CD4-positive, alpha-beta T cell treated with Interleukin-17A for 4 hours (primary cell): ENCODE results near the gene EVI5L.
"Not testable (repeated sequence)": the region's sequence is repeated elsewhere in the genome, so short reads cannot be mapped to it uniquely, and the experiment has no call there.

Source experiments
- DNase-seq: peaks from one replicate; pipeline ENCODE4 v3.0.0-alpha.2; 2020; ENCODE audit warnings: mixed read lengths

Gene EVI5L

DNA sequence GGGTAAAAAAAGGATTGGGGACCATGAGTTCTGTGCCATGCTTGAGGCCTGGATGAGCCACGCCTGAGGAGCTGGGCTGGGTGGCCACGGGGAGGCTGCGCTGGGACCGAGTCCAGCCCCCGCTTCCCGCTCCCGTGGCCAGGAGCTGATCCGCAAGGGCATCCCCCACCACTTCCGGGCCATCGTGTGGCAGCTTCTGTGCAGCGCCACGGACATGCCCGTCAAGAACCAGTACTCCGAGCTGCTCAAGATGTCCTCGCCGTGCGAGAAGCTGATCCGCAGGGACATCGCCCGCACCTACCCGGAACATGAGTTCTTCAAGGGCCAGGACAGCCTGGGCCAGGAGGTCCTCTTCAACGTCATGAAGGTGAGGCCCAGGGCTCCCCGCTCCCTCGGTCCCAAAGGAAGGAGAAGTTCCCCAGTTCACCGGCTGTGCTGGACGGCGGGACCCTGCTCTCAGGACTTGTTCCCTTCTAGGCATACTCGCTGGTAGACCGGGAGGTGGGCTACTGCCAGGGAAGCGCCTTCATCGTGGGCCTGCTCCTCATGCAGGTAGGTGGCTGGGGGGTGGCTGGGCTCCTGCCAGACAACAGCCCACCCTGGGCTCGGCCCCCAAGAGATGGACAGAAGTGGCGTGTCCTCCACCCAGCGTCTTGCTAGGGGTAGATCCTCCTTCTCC is 18.9 kb downstream of the EVI5L start:
- DNase-seq = no peak

DNA sequence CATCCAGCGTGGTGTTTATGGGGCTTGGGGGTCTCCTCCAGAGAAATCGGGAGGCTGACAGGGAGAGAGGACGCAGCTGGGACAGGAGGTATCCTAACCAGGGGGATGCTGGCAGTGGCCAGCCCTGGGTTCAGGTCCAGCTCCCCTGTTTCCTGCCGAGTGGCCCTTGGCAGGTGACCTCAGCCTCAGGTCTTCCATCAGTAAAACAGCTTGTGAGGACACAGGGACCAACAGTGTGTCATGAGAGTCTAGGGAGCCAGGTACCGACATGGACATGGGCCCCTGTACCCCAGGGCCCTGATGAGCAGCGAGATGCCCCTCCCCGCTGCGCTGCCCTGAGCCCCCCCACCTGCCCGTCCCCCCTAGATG is 19.6 kb downstream of the EVI5L start:
- no peak for DNase-seq

DNA sequence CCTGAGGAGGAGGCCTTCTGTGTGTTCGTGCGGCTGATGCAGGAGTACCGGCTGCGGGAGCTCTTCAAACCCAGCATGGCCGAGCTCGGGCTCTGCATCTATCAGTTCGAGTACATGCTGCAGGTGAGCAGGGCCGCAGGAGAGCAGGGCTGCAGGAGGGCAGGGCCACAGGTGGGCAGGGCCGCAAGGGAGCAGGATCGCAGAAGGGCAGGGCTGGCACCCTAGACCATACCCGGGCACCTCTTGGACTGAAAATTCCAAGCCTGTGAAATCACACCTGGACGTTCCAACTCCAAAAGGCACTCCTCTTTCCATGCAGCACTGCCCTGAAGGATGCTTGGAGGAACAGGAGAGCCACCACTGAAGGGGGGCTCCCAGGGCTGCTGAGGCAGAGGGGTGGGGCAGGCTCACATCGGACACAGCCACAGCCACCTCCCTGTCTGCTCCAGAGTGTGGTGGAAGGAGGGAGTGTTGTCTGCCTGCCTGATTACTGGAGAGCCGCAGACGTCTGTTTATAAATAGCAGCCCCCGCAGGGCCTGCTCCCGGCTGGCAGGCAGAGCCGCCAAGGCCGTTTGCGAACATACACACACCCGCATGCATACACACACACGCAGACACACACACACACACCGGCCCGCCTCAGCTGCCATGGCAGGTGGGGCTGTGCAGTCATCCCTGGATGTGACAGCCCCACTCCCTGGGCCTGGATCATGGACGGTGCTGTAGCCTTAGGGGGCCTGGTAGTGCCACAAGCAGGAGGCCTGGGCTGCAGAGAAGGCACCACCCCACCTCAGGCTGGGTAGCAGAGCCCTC is 20.2 kb downstream of the EVI5L start:
- DNase-seq = no peak

DNA sequence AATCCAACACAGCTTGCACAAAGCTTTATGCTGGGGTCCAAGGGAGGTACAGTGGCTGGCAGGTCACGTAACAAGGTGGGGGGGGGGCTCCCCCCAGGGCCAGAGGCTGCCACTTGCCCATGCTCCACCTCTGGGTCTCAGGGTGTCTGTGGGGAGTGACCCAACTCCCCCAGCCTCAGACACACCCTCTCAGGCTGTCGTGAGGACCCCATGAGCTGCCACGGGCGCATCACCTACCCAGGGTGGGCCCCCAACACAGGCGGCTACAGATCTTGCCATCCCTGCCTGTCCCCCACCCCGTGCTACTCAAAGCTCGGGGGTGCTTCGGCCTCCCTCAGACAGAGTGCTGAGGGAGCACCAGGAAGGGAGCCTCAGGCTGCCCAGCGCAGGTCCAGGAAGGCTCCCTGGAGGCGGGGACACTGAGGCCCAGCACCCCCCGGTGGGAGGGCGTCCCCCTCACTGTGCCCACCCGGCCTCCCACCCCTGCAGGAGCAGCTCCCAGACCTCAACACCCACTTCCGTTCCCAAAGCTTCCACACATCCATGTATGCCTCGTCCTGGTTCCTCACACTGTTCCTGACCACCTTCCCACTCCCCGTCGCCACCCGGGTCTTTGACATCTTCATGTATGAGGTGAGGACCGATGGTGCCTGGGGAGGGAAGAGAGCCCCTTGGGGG is 21.1 kb downstream of the EVI5L start:
- no peak for DNase-seq

DNA sequence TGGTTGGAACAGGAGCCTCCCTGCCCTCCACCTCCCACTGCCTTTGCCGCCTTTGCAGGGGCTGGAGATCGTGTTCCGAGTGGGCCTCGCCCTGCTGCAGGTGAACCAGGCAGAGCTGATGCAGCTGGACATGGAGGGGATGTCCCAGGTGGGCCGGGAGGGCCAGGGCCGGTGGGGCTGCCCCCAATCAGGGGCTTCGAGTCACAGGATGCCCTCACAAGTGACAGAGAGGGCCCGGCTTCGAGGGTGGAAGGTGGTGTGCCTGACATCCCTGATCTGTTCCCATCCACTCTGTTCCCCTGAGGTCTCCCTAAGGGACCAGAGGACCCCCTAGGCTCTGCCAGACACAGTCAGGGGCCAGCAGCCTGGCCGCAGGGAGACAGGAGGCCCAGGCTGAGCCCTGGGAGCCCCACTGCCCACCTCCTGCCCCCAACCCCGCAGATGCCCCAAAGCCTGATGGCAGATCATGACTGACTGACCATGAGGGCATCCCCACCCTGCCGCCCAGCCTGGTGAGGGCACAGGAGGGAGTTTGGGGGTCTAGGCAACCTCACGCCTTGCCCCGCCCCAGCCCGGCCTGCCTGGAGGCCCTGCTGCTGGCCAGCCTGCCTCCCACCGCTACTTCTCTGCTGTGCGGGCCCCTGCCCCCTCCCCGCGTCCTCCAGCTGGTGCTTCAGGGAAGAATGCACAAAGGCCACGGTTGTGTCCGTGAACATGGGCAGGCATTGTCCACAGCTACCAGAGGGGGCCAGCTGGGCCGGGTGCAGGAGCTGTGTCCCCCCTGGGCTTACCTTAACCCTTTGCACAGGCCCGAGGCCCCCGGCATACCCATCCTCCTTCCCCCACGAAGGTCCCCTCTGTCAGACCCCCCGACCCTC is 21.8 kb downstream of the EVI5L start:
- no peak for DNase-seq

DNA sequence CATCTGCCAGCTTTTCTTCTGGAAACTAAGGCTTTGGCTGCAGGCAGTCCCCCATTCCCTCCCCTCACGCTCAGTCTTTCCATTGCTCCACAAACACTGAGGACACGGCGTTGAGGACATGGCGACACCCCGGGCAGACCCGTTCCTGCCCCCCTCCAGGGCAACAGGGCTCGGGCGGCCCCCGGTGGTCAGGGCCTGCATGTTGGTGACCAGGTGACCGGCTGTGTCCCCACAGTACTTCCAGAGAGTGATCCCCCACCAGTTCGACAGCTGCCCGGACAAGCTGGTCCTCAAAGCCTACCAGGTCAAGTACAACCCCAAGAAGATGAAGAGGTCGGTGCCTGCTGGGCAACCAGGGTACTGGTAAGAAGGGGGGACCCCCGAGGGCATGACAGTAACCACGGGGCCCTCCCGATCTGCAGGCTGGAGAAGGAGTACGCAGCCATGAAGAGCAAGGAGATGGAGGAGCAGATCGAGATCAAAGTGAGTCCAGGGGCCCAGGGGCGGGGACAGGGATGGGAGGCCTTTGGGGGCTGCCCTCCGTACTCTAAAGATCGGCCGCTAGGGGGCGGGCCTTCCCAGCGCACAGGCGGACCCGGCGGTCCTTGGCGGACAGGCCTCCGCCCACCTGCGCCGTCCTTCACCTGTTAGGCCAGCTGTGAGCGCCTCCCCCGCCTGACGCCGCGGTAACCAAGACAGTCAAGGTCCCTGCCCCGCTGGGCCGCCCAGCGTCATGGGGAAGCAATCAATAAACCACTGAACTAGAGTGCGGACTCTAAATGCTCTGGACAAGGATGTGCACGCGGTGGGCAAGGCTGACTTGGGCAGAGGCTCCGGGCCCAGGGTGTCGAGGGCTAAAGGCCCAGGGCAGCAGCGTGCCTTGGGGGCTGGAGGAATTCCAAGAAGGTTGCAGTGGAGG is 23.1 kb downstream of the EVI5L start:
- peak; percentile 79 for DNase-seq

DNA sequence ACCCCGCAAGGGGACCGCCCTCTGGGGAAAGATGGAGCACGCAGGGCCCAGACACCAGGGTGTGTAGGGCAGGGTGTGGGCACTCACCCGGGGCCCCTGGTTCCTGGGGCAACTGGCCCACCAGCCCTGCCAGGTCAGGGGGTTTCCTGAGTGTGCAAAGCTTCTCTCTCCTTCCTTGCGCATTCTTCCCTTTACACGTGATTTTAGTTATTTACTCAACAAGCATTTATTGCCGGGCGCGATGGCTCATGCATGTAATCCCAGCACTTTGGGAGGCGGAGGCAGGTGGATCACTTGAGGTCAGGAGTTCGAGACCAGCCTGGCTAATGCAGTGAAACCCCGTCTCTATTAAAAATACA is 23.7 kb downstream of the EVI5L start:
- no peak for DNase-seq

DNA sequence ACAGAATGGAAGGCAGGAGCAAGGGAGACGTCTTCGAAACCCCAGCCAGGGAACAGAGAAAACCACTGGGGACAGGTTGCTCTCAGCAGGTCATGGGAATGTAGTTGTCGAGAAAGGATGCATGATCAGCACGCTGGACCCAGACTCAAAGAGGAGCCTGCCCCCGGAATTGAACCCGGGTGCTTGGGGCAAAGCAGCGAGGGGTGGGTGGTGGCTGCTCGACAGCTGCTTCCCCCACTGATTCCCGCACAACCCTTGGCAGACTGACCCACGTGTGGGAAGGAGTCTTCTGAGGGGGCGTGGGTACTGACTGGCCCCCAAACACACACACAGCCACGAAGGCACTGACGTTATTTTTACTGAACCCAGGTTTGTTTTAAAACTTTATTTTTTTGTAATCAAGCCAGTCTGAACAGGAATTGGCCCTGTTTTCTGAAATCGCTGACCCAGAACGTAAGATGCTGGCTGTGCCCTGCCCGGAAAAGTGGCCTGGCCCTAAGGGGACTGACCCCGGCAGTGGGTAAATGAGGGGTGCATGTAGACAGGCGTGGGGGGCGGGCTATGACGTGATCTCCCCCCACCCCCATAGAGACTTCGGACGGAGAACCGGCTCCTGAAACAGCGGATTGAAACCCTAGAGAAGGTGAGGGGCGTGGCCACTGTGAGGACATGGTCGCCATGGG is 25.5 kb downstream of the EVI5L start:
- no peak for DNase-seq

DNA sequence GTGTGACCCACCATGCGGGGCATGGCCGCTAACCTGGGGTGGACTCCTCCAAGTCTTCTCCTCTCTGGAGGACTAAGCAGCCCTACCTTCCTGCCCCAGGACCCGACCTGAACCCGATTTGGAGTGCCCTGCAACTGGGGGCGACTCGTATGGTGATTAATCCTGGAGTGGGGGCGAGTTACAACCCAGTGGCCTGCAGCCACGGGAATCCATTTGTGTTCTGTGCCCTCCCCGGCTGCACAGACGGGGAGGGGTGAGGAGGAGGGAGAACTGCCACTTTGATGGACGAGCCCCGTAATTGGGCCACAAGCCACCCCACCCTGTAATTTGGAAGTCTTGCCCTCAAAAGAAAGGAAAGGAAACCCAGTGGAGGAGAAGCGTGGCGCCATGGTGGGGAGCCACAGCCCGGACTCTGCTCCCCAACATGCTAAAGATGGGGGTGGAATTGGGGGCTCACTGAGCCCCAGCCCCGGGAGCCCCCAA is 26.1 kb downstream of the EVI5L start:
- DNase-seq = no peak

DNA sequence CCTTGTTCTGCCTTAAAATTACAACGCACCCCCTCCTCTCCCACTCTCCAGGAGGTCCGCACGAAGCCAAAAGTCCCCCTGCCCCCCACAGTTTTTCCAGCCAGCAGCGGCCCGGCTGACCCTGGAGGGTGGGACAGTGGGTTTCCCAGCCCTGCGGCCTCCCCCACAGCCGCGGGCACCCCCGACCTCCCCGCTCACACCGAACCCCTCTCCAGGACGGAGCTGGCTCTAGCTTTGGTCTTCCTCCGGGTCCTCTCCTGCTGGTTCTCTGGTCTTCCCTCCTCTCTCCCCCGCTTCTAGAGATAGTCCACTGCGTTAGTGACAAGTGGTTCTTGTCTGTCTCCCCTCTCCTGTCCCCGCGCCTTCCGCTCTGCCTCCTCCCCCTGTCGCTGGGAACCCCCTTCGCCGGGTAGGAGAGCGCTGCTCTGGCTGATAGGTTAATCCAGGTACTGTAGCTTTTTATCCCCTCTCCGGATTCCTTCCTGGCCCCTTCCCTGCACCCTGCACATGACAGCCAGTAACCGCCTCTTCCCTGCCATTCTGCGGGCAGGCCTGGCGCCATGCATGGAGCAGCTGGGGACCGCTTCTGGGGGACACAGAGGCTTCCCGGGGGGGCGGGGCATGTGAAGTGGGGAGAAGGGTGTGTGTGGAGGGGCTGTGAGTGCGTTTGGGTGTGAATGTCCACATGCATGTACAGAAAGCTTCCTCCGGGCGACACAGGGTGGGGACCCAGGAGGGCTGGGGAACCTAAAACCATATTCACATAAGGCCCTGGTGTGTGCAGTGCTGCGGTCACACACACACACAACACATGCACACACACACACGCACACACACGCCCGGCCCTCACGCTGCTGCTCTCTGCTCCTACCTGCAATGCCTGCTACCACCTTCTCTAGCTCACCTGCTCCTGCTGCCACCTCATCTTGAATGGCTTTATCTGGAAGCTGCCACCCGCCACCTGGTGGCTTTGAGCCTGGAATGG is 27.0 kb downstream of the EVI5L start:
- DNase-seq = no peak

DNA sequence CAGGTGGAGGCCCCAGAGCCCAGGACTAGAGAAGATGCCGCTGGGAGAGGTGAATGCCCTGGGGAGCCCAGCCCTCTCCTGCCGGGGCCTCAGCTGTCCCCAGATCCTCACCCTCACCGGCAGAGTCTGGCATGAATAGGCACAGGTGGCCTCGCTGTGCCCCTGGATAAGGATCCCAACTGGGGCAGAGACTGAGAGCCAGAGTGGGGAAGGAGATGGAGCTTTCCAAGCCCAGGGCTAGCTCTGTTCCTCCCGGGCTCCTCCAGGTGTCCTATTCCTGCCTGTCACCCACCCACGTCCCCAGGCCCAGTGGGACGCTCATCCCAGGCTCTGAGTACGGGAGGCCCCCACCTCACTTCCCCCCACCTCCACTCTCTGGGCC is 27.7 kb downstream of the EVI5L start:
- DNase-seq = no peak

DNA sequence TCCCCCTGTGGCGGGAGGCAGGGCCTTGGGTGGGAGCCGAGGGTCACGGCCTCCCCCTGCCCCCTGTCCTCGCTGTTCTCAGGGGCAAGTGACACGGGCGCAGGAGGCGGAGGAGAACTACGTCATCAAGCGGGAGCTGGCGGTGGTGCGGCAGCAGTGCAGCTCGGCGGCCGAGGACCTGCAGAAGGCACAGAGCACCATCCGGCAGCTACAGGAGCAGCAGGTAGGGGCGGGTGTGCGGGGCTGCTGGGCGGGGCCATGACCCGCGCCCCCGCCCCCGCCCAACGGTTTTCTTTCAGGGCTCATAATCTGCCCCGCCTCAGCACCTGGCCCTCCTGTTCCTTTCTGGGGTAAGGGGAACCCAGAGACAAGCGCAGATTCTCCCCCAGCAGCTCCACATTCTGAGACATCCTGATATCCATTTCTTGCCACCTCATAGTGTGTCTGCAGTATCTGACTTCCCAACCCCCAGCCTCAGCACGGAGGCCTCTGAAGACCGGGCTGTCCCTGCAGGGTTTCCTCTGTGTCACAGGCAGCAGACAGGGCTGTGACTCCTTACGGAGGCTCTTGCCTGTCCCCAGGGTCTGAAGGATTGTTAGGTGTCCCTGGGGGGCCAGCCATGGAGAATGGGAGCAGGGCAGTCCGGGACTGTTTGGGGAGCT is 28.2 kb downstream of the EVI5L start:
- DNase-seq = peak; percentile 22

DNA sequence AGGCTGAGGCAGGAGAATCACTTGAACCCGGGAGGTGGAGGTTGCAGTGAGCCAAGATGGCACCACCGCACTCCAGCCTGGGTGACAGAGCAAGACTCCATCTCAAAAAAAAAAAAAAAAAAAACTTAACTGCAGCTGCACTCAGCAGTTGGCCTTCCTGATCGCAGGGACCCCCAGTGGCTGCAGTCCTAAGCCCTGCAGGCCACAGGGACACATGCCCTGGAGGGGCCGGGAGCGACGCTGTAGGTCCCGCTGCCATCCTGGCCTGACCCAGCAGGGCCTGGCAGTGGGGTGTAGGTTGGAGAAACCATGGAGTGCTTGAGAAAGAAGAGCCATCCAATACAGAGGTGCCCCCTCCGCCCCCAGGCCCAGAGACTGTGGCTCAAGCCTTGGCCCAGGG is 29.1 kb downstream of the EVI5L start:
- DNase-seq = not testable (repeated sequence)

DNA sequence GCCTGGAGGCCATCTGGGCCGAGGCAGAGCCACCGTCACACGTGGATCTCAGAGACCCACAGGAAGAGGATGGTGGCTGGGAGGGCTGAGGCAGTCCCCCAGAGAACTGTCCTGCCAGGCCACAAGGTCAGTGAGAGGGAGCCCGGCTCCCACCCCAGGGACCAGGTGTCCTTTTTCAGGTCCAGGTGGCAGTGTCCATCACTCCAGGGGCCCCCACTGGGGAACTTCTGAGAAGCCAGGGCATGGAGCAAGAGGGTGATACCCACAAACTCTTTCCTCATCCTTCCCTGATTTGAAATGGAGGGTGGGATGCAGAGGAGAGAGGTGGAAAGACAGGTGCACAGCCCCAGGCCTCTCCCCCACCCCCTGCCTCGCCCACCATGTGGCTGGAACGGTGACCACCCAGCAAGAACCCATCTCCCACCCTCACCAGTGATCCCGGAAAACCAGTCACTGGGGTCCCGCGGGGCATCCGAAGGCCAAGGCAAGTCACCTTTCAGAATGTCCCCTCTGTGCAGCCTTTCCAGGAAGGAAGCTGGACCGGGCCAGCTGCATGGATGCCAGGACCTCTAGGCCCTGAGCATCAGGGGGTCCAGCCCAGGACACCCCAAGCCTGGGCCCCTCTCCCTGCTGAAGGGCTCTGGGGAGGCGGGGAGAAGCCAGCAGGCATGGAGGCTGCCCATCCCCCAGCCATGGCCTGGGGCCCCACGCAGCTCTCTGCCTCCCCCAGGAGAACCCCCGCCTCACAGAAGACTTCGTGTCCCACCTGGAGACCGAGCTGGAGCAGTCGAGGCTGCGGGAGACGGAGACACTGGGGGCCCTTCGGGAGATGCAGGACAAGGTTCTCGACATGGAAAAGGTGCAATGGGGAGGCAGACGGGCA is 30.1 kb downstream of the EVI5L start:
- DNase-seq = no peak

DNA sequence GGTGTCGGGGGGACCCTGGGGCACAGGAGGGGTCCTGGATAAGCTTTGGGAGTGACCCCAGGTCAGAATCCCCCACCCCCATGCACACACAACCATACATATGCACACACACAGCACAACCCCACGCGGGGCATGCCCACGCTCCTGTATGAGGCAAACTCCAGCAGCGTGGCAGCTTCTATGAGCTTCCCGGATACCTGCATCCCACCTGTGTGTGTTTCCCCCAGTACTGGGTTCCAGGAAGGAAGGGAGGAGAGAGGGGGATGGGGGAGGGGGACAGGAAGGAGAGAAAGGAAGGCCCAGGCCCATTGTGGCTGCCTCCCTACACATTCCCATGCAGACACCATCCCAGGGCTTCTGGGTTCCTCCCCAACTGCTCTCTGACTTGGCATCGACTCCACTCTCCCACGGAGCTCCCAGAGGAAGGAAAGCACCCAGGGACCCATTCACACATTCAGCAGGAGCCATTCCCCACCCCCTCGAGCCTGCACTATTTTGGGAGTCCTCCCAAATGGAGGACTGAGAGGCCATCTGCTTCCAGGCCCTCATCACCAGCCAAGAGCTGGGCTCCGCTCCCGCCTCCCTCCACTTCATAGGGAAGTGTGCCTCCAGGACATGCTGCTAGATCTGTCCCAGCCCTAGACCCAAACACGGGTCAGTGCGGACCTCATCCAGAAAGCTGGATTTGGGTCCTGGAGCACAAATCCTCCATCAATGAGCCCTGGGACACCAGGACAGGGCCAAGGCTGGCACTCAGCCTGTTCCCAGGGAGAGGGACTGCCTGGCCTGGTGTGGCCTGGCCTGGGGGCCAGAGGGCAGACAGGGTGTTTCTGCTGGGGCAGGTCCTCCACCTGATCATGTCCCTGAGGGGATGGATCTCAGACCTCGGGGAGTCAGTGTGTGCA is 30.9 kb downstream of the EVI5L start:
- no peak for DNase-seq

DNA sequence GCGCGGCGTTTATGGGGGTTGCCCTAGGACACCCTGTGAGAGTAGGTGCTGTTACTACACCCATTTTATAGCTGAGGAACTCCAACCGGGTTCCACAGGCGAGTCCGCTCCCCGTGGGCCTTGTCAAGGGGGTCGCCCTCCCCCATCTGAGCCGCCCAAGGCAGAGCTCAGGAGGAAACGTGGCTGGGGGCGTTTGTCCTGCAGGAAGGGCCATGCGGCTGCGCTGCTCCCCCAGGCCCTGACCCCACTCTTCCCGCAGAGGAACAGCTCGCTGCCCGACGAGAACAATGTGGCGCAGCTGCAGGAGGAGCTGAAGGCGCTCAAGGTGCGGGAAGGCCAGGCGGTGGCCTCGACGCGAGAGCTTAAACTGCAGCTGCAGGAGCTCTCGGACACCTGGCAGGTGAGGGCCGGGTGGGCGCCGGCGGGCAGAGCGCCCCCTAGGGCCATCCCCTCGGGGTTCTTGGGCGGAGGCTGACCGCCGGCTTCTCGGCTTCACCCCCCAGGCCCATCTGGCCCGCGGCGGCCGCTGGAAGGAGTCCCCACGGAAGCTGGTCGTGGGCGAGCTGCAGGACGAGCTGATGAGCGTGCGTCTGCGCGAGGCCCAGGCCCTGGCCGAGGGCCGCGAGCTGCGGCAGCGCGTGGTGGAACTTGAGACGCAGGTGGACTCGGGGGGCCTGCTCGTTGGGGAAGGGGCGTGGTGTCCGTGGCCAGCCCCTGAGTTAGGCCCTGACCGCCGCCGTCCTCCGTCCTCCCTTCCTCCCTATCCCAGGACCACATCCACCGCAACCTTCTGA is 31.8 kb downstream of the EVI5L start:
- DNase-seq = no peak
